Neural cell (in vitro differentiated cells): Measurements from ENCODE around the gene FOXO4. TPM values are rescaled to one million over a fixed set of nuclear protein-coding genes. Genes with fewer than 3 reads are reported as not detected.

Source experiments
- H2AFZ ChIP-seq: fragments of 200-600, 300-800 bp; sonication (generic), shearing (Covaris generic); 2 replicates; pipeline ENCODE4 v1.6.0; 2014; ENCODE audit warnings: low read depth, mild to moderate bottlenecking, antibody characterized with exemption, low read length, moderate library complexity
- H3F3A ChIP-seq: fragments of 200-600 bp; shearing (Covaris generic); 2 replicates; pipeline ENCODE4 v1.6.1; 2016; ENCODE audit warnings: mild to moderate bottlenecking, moderate library complexity, mixed read lengths, antibody characterized with exemption, low read length; ENCODE audit not compliant: insufficient read depth, poor library complexity, severe bottlenecking
- H3K27ac ChIP-seq: fragments of 200-600, 300-800 bp; sonication (generic), shearing (Covaris generic); 2 replicates; pipeline ENCODE4 v1.5.1; 2014; ENCODE audit warnings: mild to moderate bottlenecking, low read length, moderate library complexity
- H3K27me3 ChIP-seq: fragments of 300-800, 200-600 bp; sonication (generic), shearing (Covaris generic); 2 replicates; pipeline ENCODE4 v1.6.0; 2014; ENCODE audit warnings: mild to moderate bottlenecking, low read depth, low read length, moderate library complexity; ENCODE audit not compliant: insufficient read depth
- H3K36me3 ChIP-seq: fragments of 300-800, 200-600 bp; sonication (generic), shearing (Covaris generic); 2 replicates; pipeline ENCODE4 v1.5.1; 2014; ENCODE audit warnings: mild to moderate bottlenecking, antibody characterized with exemption, low read length, moderate library complexity; ENCODE audit not compliant: insufficient read depth
- H3K4me2 ChIP-seq: fragments of 300-800, 200-600 bp; sonication (generic), shearing (Covaris generic); 2 replicates; pipeline ENCODE4 v1.6.0; 2014; ENCODE audit warnings: mild to moderate bottlenecking, low read length
- H3K4me3 ChIP-seq: fragments of 300-800, 200-600 bp; sonication (generic), shearing (Covaris generic); 2 replicates; pipeline ENCODE4 v1.5.1; 2014; ENCODE audit warnings: mild to moderate bottlenecking, low read length, moderate library complexity
- H3K79me2 ChIP-seq: fragments of 200-600 bp; shearing (Covaris generic); replicated peaks from 2 replicates; pipeline ENCODE4 v1.6.0; 2014; ENCODE audit warnings: mild to moderate bottlenecking, low read length, moderate library complexity; ENCODE audit not compliant: insufficient read depth
- H3K9ac ChIP-seq: fragments of 300-800, 200-600 bp; sonication (generic), shearing (Covaris generic); 2 replicates; pipeline ENCODE4 v1.6.1; 2016; ENCODE audit warnings: mild to moderate bottlenecking, low read length, mixed read lengths
- H3K9me2 ChIP-seq: fragments of 200-600 bp; shearing (Covaris generic); 2 replicates; pipeline ENCODE4 v1.6.1; 2016; ENCODE audit warnings: mild to moderate bottlenecking, low read length, mixed read lengths; ENCODE audit not compliant: insufficient read depth
- H3K9me3 ChIP-seq: fragments of 200-600, 300-800 bp; sonication (generic), shearing (Covaris generic); 2 replicates; pipeline ENCODE4 v1.6.1; 2016; ENCODE audit warnings: mild to moderate bottlenecking, mixed run types, low read length, moderate library complexity, mixed read lengths
- H4K20me1 ChIP-seq: fragments of 200-600 bp; shearing (Covaris generic); 2 replicates; pipeline ENCODE4 v1.6.1; 2016; ENCODE audit warnings: mild to moderate bottlenecking, mixed run types; ENCODE audit not compliant: insufficient read depth
- EP300 ChIP-seq: fragments of 450-650 bp; conservative IDR thresholded peaks from 2 replicates; pipeline ENCODE4 v1.6.1; 2014; ENCODE audit warnings: antibody characterized with exemption, mild to moderate bottlenecking, moderate library complexity; ENCODE audit not compliant: poor library complexity, severe bottlenecking
- EZH2 ChIP-seq: fragments of 200-600, 300-800 bp; shearing (Covaris generic), sonication (generic); IDR thresholded peaks from 2 replicates; pipeline ENCODE4 v1.6.1; 2014; ENCODE audit warnings: antibody characterized with exemption, low read length, borderline replicate concordance, mild to moderate bottlenecking; ENCODE audit not compliant: insufficient read depth, poor library complexity, severe bottlenecking
- MXI1 ChIP-seq: fragments of 450-650 bp; conservative IDR thresholded peaks from 2 replicates; pipeline ENCODE4 v1.6.1; 2014; ENCODE audit warnings: antibody characterized with exemption, mild to moderate bottlenecking; ENCODE audit not compliant: poor library complexity, severe bottlenecking
- POLR2AphosphoS5 ChIP-seq: IDR thresholded peaks from 2 replicates; pipeline ENCODE4 v1.6.1; 2012
- RAD21 ChIP-seq: fragments of 450-650 bp; conservative IDR thresholded peaks from 2 replicates; pipeline ENCODE4 v1.6.1; 2014; ENCODE audit warnings: antibody characterized with exemption, mild to moderate bottlenecking, moderate library complexity
- REST ChIP-seq: IDR thresholded peaks from 2 replicates; pipeline ENCODE4 v1.6.1; 2012; ENCODE audit warnings: borderline replicate concordance
- SMC3 ChIP-seq: fragments of 450-650 bp; conservative IDR thresholded peaks from 2 replicates; pipeline ENCODE4 v1.6.1; 2014; ENCODE audit warnings: antibody characterized with exemption, mild to moderate bottlenecking, moderate library complexity; ENCODE audit not compliant: poor library complexity
- TAF1 ChIP-seq: IDR thresholded peaks from 2 replicates; pipeline ENCODE4 v1.6.1; 2012; ENCODE audit warnings: low read depth
- polyA plus RNA-seq: library from polyadenylated mRNA; depleted of rRNA; stranded (reverse); fragments of >200 nt; gene quantifications from 2 replicates; pipeline ENCODE4 v1.2.3, GENCODE V29; 2014
- TF ChIP-seq, protein P1 (sequence below): fragments of 450-650 bp; IDR thresholded peaks from 2 replicates; pipeline ENCODE4 v1.5.1; 2014; ENCODE audit warnings: antibody characterized with exemption, mild to moderate bottlenecking, moderate library complexity; ENCODE audit not compliant: poor library complexity, severe bottlenecking

FOXO4 gene
- polyA plus RNA-seq, 1 donor from 2014 or later = 1.9 TPM

DNA sequence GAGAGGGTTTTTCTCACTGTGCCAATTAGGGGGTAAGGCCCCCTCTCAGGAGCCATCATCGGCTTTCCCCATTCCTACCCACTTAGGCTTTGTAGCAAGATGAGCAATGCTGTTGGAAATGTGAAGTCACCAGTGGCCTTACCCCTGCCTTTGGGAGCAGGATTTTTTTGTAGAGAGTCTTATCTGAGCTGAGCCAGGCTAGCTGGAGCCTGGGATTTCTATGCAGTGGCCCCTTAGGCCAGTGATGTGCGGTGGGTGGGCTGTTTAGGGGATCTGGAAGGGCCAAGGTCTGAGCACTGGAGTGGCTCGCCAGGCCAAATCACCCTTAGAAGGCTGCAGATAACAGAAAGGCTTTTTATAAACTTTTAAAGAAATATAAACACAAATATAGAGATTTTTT is 6.6 kb downstream of the FOXO4 start:
- H3K9ac ChIP-seq = no peak overlapping the region
- H3K4me3 ChIP-seq = no peak overlapping the region
- H3K36me3 ChIP-seq = no peaks in the 10 kb centered on the region
- no peaks in the 10 kb centered on the region for H3K9me3 ChIP-seq
- H3F3A ChIP-seq = no peaks in the 10 kb centered on the region
- no peaks in the 10 kb centered on the region for H3K27me3 ChIP-seq
- no peak overlapping the region for H3K4me2 ChIP-seq
- no peaks in the 10 kb centered on the region for H3K79me2 ChIP-seq
- TF ChIP-seq REST (no peak), EP300 (no peak), RAD21 (no peak), EZH2 (no peak), SMC3 (no peak), TAF1 (no peak), POLR2AphosphoS5 (no peak), MXI1 (no peak)
- TF ChIP-seq, protein P1, sequence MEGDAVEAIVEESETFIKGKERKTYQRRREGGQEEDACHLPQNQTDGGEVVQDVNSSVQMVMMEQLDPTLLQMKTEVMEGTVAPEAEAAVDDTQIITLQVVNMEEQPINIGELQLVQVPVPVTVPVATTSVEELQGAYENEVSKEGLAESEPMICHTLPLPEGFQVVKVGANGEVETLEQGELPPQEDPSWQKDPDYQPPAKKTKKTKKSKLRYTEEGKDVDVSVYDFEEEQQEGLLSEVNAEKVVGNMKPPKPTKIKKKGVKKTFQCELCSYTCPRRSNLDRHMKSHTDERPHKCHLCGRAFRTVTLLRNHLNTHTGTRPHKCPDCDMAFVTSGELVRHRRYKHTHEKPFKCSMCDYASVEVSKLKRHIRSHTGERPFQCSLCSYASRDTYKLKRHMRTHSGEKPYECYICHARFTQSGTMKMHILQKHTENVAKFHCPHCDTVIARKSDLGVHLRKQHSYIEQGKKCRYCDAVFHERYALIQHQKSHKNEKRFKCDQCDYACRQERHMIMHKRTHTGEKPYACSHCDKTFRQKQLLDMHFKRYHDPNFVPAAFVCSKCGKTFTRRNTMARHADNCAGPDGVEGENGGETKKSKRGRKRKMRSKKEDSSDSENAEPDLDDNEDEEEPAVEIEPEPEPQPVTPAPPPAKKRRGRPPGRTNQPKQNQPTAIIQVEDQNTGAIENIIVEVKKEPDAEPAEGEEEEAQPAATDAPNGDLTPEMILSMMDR = no peak
- no peaks in the 10 kb centered on the region for H4K20me1 ChIP-seq
- H2AFZ ChIP-seq = no peak overlapping the region
- H3K9me2 ChIP-seq = no peaks in the 10 kb centered on the region
- no peak overlapping the region for H3K27ac ChIP-seq

GRCh38 chrX:71103110-71103983 is 7.7 kb downstream of the FOXO4 start:
- TF ChIP-seq EZH2 = no peak
- TF ChIP-seq RAD21 = no peak
- peak overlapping the region; percentile 20 for H3K27ac ChIP-seq
- H3K79me2 ChIP-seq = no peaks in the 10 kb centered on the region
- no peak overlapping the region for H3K4me2 ChIP-seq
- H3K9me3 ChIP-seq = no peaks in the 10 kb centered on the region
- H3K9ac ChIP-seq = peak overlapping the region; percentile 16
- no peaks in the 10 kb centered on the region for H4K20me1 ChIP-seq
- no peaks in the 10 kb centered on the region for H3K9me2 ChIP-seq
- H3K27me3 ChIP-seq = no peaks in the 10 kb centered on the region
- H3K4me3 ChIP-seq = no peak overlapping the region
- no peaks in the 10 kb centered on the region for H3K36me3 ChIP-seq
- no peaks in the 10 kb centered on the region for H3F3A ChIP-seq
- H2AFZ ChIP-seq = no peak overlapping the region
